Muscle layer of colon (tissue), 2 donors: ENCODE data around the gene LIN54.

Experiments
- H3K27ac ChIP-seq: one replicate; pipeline ENCODE4 v1.7.0; 2013; ENCODE audit warnings: low read depth, mild to moderate bottlenecking, low read length, moderate library complexity
- H3K27me3 ChIP-seq, 2 donors: one replicate each; pipeline ENCODE4 v1.7.0; 2013; ENCODE audit warnings: low read length in 2 of 2, mild to moderate bottlenecking in 2 of 2; ENCODE audit not compliant: insufficient read depth in 2 of 2, control insufficient read depth in 1 of 2
- H3K36me3 ChIP-seq: one replicate; pipeline ENCODE4 v1.7.0; 2013; ENCODE audit warnings: mild to moderate bottlenecking, low read length; ENCODE audit not compliant: insufficient read depth
- H3K4me1 ChIP-seq: one replicate; pipeline ENCODE4 v1.7.0; 2013; ENCODE audit warnings: mild to moderate bottlenecking, low read length; ENCODE audit not compliant: insufficient read depth
- H3K4me3 ChIP-seq, 2 donors: one replicate each; pipeline ENCODE4 v1.7.0; 2013; ENCODE audit warnings: low read length in 2 of 2, low read depth in 1 of 2, mild to moderate bottlenecking in 1 of 2, moderate library complexity in 1 of 2
- H3K9ac ChIP-seq: one replicate; pipeline ENCODE4 v1.7.0; 2013; ENCODE audit warnings: low read length
- H3K9me3 ChIP-seq: one replicate; pipeline ENCODE4 v1.7.0; 2013; ENCODE audit warnings: mild to moderate bottlenecking, low read length
- donor health status: abdominal sarcoma.
- donor health status: Adenocarcinoma of cecum.

Gene LIN54

DNA sequence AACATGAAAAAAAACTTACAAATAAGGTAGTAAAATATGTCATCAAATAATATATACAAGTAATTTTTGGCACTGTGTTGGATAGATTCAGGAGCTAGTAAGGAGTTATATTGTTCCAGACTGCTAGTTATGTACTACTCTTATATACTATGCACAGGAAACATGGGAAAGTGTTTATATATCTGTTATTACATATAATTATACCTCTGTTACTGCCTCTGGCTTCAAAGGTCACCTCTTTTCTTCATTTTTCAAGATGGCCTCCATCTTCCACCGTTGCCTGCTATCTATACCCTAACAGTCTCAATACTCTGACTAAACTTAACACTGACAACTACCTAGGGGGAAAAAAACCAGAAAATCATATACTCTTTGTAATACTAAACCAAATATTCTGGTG is 29.5 kb downstream of the LIN54 start:
- Histone ChIP-seq H3K9ac (no peak overlapping the region), H3K9me3 (no peaks in the 10 kb centered on the region), H3K27me3 (no peaks in the 10 kb centered on the region), H3K27ac (no peak overlapping the region), H3K4me1 (no peaks in the 10 kb centered on the region), H3K36me3 (peaks cover 7% of the 10 kb centered on the region), H3K4me3 (no peak overlapping the region)

DNA sequence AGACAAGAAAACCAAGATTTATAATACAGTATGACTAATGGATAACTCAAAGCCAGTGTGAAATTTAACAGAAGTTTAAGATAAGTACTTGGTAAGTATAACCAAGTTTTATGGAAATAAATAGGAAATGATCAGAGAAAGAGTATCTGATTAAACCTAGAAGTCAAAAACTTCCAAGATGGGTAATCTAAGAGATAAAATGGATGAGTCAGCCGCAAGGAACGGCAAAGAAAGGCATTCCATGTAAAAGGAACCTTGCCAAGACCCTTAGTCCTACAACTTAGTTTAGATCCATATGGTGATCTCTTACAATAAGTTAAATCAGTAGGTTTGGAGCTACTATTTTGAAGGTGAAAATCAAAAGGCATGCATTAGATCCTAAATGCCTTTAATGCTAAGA is 34.8 kb downstream of the LIN54 start:
- H3K4me1 ChIP-seq: no peaks in the 10 kb centered on the region
- H3K27me3 ChIP-seq: no peaks in the 10 kb centered on the region
- H3K9ac ChIP-seq: no peak overlapping the region
- H3K36me3 ChIP-seq: no peaks in the 10 kb centered on the region
- H3K27ac ChIP-seq: no peak overlapping the region
- no peaks in the 10 kb centered on the region for H3K9me3 ChIP-seq
- H3K4me3 ChIP-seq: no peak overlapping the region

DNA sequence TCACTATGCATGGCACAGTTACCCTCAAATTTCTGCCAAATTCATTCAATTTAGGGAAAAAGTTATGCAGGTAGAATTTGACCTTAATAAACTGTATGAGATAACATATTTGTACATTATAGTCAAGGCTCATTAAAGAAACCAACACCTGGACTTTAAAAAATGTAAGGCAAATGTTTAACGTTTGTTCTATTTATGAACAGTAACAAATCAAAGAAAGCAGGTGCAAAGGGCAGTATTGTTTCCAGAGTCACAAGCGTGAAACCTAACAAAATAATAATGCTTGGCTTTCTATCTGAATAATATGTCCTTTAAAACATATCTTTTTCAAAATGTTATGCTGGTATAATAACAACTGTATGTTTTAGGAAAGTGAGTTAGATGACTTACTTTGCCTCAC is 41.2 kb downstream of the LIN54 start:
- Histone ChIP-seq H3K36me3 (peaks cover 21% of the 10 kb centered on the region), H3K27ac (no peak overlapping the region), H3K4me3 (no peak overlapping the region)

DNA sequence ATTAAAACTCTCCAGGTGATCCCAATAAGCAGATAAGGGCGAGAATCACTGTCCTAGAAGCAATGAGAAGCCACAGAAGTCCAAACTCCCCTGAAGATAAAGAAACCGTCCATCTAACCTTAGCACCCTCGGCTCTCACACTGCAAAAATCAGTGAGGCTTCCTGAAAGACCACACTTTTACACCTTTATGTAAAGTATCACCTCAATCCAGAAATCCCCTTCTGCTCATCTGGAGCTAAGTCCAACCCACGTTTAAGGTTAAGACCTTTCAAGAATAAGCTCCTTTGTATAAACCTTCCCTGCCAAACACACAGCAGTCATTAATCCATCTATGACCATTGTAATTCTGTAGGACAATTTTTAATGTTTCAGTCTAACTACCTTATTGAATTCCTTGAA is 41.7 kb downstream of the LIN54 start:
- H3K9ac ChIP-seq: no peak overlapping the region
- peaks cover 21% of the 10 kb centered on the region for H3K36me3 ChIP-seq
- no peak overlapping the region for H3K27ac ChIP-seq
- no peaks in the 10 kb centered on the region for H3K9me3 ChIP-seq
- H3K4me3 ChIP-seq: no peak overlapping the region
- H3K27me3 ChIP-seq: no peaks in the 10 kb centered on the region
- no peaks in the 10 kb centered on the region for H3K4me1 ChIP-seq

More for the DNA sequence above, 41.2 kb downstream of the LIN54 start:
- no peaks in the 10 kb centered on the region for H3K27me3 ChIP-seq
- no peak overlapping the region for H3K9ac ChIP-seq
- H3K4me1 ChIP-seq: no peaks in the 10 kb centered on the region
- no peaks in the 10 kb centered on the region for H3K9me3 ChIP-seq

DNA sequence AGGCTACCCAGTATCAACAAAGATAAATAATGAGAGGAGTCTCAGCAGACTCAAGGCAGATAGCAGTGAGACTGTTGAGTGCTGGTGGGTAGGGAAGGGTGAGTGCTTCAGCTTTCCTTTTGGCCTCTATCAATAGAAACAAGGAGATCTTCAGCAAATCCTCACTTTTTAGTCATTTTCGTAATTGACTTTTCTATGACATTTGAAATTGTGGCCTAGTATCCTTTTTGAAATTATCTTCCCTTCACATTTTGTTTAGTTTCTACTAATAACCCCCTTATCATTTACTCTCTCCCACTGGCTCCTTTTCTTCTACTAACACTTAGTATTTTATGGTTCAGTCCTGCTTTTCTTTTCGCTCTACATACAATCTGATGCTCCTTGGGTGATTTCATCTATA is 44.9 kb downstream of the LIN54 start:
- Histone ChIP-seq H3K36me3 (peaks cover 21% of the 10 kb centered on the region), H3K9ac (no peak overlapping the region), H3K9me3 (no peaks in the 10 kb centered on the region), H3K4me1 (no peaks in the 10 kb centered on the region), H3K27me3 (no peaks in the 10 kb centered on the region), H3K4me3 (no peak overlapping the region), H3K27ac (no peak overlapping the region)

DNA sequence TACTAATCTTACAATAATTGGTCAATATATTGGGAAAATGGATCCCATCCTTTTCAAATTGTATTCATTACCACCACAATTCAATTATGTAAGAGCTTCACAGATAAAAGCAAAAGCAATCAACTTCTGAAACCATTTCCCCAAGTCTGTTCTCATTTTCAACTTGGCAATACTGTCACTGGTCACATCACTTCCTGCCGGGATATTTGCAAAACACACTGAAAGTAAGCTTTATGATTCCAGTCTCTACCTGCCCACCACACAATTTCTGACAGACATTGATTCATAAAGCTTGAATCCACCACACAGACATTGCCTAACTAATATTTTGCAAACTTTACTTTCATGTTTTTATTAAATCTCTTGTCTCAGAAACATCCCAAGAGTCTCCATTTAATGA is 53.6 kb downstream of the LIN54 start:
- Histone ChIP-seq H3K9ac (no peak overlapping the region), H3K4me3 (no peak overlapping the region), H3K27me3 (no peaks in the 10 kb centered on the region)

DNA sequence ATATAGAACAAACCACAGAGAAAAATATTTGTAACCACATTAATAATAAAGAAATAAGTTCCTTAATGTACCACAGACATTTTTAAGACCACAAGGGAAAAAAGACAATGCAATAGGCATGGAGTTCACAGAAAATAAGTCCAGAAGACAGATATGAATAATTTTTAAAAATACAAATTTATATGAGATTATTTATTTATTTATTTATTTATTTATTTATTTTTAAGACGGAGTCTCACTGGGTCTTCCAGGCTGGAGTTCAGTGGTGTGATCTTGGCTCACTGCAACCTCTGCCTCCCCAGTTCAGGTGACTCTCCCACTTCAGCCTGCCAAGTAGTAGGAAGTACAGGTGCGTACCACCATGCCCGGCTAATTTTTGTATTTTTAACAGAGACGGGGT is 56.4 kb downstream of the LIN54 start:
- Histone ChIP-seq H3K9me3 (no peaks in the 10 kb centered on the region), H3K4me3 (no peak overlapping the region), H3K9ac (no peak overlapping the region), H3K27ac (no peak overlapping the region), H3K4me1 (no peaks in the 10 kb centered on the region), H3K36me3 (no peaks in the 10 kb centered on the region), H3K27me3 (no peaks in the 10 kb centered on the region)

More for the DNA sequence above, 53.6 kb downstream of the LIN54 start:
- Histone ChIP-seq H3K36me3 (no peaks in the 10 kb centered on the region), H3K4me1 (no peaks in the 10 kb centered on the region), H3K27ac (no peak overlapping the region), H3K9me3 (no peaks in the 10 kb centered on the region)

DNA sequence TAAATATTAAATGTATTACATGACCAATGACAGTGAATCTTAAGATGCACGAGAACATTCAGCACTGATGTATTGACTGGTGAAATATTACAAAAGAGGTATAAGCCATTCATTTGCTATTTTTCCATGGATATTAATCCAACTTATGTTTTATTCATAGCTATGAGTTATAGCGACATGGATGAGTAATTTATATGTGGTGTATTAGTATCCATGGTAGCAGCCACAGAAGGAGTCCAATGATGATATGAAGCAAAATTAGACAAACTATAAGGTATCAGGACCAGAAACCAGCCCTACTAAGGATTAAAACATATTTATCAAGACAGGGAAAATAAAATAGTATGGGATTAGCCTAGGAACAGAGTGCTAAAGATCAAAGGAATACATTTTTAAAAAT is 59.4 kb downstream of the LIN54 start:
- H3K27ac ChIP-seq: no peak overlapping the region

DNA sequence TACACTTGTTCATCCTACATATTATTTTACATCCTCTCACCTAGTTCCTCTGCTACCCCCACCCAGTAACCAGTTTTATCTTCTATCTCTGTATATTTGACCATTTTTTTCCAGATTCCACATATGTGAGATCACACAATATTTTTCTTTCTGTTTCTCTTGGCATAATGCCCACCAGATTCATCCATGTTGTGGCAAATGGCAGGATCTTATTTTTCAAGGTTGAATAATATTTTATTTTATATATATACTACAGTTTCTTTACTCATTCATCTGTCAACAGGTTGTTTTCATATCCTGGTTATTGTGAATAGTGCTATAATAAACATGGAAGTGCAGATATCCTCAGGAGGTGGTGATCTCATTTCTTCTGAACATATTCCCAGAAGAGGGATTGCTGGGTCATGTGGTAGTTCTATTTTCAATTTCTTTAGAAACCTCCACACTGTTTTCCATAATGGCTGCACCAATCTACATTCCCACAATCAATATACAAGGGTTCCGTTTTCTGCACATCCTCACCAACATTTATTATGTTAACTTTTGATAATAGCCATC is 61.9 kb downstream of the LIN54 start:
- Histone ChIP-seq H3K4me1 (no peaks in the 10 kb centered on the region), H3K9ac (no peak overlapping the region), H3K9me3 (no peaks in the 10 kb centered on the region), H3K27ac (no peak overlapping the region), H3K36me3 (no peaks in the 10 kb centered on the region), H3K27me3 (no peaks in the 10 kb centered on the region), H3K4me3 (no peak overlapping the region)

More for the DNA sequence above, 59.4 kb downstream of the LIN54 start:
- no peaks in the 10 kb centered on the region for H3K36me3 ChIP-seq
- H3K27me3 ChIP-seq: no peaks in the 10 kb centered on the region
- H3K9ac ChIP-seq: no peak overlapping the region
- no peak overlapping the region for H3K4me3 ChIP-seq
- H3K4me1 ChIP-seq: no peaks in the 10 kb centered on the region
- H3K9me3 ChIP-seq: no peaks in the 10 kb centered on the region

DNA sequence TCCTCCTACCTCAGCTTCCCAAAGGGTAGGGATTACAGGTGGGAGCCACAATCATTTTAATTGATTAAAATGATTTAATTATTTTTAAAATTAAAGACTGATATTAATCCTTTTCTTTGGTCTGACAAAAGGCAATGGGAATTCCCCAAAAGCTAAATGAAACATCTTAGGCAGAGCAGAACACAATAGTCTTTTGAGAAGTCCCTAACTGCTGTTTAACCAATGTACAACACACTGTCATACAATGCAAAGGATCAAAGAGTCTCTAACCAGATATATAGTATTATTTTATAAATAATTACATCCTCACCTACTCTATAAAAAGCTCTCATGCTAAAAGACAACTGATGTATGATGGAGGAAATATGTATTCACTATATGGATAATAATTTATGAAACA is 63.1 kb downstream of the LIN54 start:
- Histone ChIP-seq H3K4me3 (no peak overlapping the region), H3K4me1 (no peaks in the 10 kb centered on the region), H3K36me3 (no peaks in the 10 kb centered on the region), H3K9me3 (no peaks in the 10 kb centered on the region), H3K27ac (no peak overlapping the region), H3K9ac (no peak overlapping the region), H3K27me3 (no peaks in the 10 kb centered on the region)

DNA sequence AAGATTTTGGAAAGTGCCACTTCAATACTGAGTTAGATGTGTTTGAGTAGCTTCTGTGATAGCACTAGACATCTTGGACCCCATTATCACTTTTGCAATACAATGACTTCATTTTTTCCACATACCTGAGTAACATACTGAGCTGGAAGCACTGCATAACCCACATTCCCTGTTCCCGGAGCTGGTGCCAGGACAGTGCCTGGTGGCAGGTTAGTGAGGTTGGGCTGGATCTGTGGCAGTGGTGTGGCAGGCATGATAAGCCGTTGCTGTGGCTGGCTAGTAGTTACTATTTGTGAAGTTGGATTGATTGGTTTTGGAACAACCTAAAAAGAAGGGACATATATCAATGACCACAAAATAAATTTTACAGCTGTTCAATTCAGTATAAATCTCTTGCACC is 71.2 kb downstream of the LIN54 start:
- H3K9me3 ChIP-seq: no peaks in the 10 kb centered on the region
- no peak overlapping the region for H3K4me3 ChIP-seq
- H3K27me3 ChIP-seq: no peaks in the 10 kb centered on the region
- no peaks in the 10 kb centered on the region for H3K4me1 ChIP-seq
- H3K27ac ChIP-seq: no peak overlapping the region
- H3K36me3 ChIP-seq: peaks cover 18% of the 10 kb centered on the region
- H3K9ac ChIP-seq: no peak overlapping the region

DNA sequence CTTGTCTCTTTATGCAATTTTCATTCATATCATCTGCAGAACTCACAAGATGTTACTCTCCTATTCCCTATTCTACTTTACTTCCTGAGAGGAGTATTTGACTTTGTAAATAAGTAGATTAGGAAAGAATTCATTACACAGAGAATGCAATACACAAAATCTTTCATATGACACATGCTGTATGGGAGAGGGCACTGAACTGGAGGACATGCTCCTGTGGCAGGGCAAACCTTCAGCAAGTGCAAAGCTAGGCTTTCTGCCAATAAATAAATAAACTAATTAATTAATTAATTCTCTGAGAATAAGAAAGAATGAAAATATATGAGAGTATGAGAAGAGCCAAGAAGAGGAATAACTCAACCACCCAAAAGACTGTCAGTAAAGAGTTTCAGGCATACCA is 76.2 kb downstream of the LIN54 start:
- Histone ChIP-seq H3K27me3 (no peaks in the 10 kb centered on the region), H3K4me1 (no peaks in the 10 kb centered on the region), H3K4me3 (no peak overlapping the region), H3K9ac (no peak overlapping the region), H3K27ac (no peak overlapping the region), H3K9me3 (no peaks in the 10 kb centered on the region), H3K36me3 (peaks cover 15% of the 10 kb centered on the region)
